HCT116 (cell line): Measurements from ENCODE around the gene ZNF543.

Experiments used
- EZH2 ChIP-seq: fragments of 200-600 bp; sonication (generic); IDR thresholded peaks from 2 replicates; pipeline ENCODE4 v1.6.1; 2017; ENCODE audit warnings: antibody characterized with exemption, mixed run types
- POLR2A ChIP-seq: IDR thresholded peaks from 2 replicates; pipeline ENCODE4 v1.7.0; 2011; ENCODE audit warnings: borderline replicate concordance; ENCODE audit not compliant: insufficient read depth, insufficient read length; ENCODE audit errors: extremely low read depth
- TF ChIP-seq, protein P1 (sequence below), 3 experiments: fragments of 200-600 bp in 1 of 3; sonication (generic) in 1 of 3; IDR thresholded peaks in 2 of 3; conservative IDR thresholded peaks in 1 of 3; 2 replicates each; pipeline ENCODE4 v1.5.1; 2012 to 2017; ENCODE audit warnings: low read depth in 2 of 3, low read length in 2 of 3, antibody characterized with exemption in 1 of 3, borderline replicate concordance in 1 of 3, control low read depth in 1 of 3, mild to moderate bottlenecking in 1 of 3, mixed read lengths in 1 of 3, mixed run types in 1 of 3, moderate library complexity in 1 of 3; ENCODE audit not compliant: insufficient read depth in 1 of 3

DNA sequence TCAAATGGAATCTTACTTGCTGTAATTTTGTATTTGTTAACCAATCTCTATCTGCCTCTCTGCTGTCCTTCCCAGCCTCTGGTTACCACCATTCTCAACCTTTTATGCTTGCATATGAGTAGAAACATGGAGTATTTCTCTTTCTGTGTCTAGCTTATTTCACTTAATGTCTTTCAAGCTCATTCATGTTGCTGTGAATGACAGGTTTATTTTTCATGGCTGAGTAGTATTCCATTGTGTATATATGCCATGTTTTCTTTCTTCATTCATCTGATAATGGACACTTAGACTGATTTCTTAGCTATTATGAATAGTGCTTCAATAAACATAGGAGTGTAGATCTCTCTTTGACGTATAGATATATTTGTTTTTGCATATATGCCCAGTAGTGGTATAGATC, 26.6 kb upstream of the ZNF543 start:
- TF ChIP-seq, protein P1, sequence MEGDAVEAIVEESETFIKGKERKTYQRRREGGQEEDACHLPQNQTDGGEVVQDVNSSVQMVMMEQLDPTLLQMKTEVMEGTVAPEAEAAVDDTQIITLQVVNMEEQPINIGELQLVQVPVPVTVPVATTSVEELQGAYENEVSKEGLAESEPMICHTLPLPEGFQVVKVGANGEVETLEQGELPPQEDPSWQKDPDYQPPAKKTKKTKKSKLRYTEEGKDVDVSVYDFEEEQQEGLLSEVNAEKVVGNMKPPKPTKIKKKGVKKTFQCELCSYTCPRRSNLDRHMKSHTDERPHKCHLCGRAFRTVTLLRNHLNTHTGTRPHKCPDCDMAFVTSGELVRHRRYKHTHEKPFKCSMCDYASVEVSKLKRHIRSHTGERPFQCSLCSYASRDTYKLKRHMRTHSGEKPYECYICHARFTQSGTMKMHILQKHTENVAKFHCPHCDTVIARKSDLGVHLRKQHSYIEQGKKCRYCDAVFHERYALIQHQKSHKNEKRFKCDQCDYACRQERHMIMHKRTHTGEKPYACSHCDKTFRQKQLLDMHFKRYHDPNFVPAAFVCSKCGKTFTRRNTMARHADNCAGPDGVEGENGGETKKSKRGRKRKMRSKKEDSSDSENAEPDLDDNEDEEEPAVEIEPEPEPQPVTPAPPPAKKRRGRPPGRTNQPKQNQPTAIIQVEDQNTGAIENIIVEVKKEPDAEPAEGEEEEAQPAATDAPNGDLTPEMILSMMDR (IDR thresholded peaks at IDR 0.05 in 2 of 3, conservative IDR thresholded peaks at IDR 0.05 in 1 of 3; ENCODE audit: borderline replicate concordance in 1 of 3, insufficient read depth in 1 of 3, low read depth in 2 of 3, low read length in 2 of 3) = no peak
- no peak for TF ChIP-seq EZH2
- TF ChIP-seq POLR2A = no peak
